ENCODE results near the gene MAP4K5.
"Not testable (repeated sequence)": the region's sequence is repeated elsewhere in the genome, so short reads cannot be mapped to it uniquely, and the experiment has no call there.

Gene MAP4K5

DNA sequence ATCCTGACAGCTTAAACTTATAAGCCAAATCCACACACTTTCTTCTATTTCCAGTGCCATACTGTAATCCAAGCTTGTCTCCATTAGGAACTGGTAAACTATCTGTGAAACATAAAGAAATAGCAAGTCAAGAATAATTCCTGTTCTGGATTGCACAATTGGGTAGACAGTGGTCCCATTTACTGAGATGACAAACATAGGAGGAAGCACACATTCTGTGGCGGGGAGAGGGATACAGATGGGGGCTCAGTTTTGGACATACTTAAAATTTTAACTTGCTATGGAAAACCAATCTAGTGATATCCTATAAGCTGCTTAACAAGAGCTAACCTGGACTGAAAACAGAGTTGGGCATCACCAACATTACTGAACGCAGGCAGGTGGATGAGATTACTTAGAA, 16.3 kb downstream of the MAP4K5 start:
- no peaks in the 10 kb centered on the region; the same call in 1 of the 2 replicates for H4K20me1 ChIP-seq (ENCODE audit: insufficient read depth, low read length)
- peaks cover 31% of the 10 kb centered on the region for H3K79me2 ChIP-seq (ENCODE audit: low read length)
- H3K4me1 ChIP-seq (ENCODE audit: low read length) = peaks cover 1% of the 10 kb centered on the region
- no peaks in the 10 kb centered on the region for H3K9me2 ChIP-seq (replicated peaks; ENCODE audit: insufficient read depth, low read length)
- no peak for DNase-seq
- no peaks in the 10 kb centered on the region for H3F3A ChIP-seq (ENCODE audit: insufficient read depth, low read length)
- no peaks in the 10 kb centered on the region for H3K27me3 ChIP-seq (replicated peaks; ENCODE audit: insufficient read depth, low read length)
- no peaks in the 10 kb centered on the region for H3K9me3 ChIP-seq (replicated peaks; ENCODE audit: insufficient read depth, low read length)
- no peak overlapping the region for H2AFZ ChIP-seq (ENCODE audit: low read length)
- no peak overlapping the region for H3K27ac ChIP-seq (ENCODE audit: low read length)
- no peak overlapping the region for H3K9ac ChIP-seq (ENCODE audit: low read length)
- H3K36me3 ChIP-seq (replicated peaks; ENCODE audit: insufficient read depth, low read length) = no peaks in the 10 kb centered on the region
- no peak overlapping the region for H3K4me2 ChIP-seq (ENCODE audit: low read depth, low read length)
- no peak overlapping the region for H3K4me3 ChIP-seq (ENCODE audit: low read length)
- TF ChIP-seq EZH2phosphoT487 (IDR thresholded peaks at IDR 0.05; ENCODE audit: low read length) (no peak), EZH2 (optimal IDR thresholded peaks at IDR 0.05; ENCODE audit: low read depth, low read length) (no peak)
- TF ChIP-seq, protein P1, sequence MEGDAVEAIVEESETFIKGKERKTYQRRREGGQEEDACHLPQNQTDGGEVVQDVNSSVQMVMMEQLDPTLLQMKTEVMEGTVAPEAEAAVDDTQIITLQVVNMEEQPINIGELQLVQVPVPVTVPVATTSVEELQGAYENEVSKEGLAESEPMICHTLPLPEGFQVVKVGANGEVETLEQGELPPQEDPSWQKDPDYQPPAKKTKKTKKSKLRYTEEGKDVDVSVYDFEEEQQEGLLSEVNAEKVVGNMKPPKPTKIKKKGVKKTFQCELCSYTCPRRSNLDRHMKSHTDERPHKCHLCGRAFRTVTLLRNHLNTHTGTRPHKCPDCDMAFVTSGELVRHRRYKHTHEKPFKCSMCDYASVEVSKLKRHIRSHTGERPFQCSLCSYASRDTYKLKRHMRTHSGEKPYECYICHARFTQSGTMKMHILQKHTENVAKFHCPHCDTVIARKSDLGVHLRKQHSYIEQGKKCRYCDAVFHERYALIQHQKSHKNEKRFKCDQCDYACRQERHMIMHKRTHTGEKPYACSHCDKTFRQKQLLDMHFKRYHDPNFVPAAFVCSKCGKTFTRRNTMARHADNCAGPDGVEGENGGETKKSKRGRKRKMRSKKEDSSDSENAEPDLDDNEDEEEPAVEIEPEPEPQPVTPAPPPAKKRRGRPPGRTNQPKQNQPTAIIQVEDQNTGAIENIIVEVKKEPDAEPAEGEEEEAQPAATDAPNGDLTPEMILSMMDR (IDR thresholded peaks at IDR 0.05; ENCODE audit: low read length) = no peak

DNA sequence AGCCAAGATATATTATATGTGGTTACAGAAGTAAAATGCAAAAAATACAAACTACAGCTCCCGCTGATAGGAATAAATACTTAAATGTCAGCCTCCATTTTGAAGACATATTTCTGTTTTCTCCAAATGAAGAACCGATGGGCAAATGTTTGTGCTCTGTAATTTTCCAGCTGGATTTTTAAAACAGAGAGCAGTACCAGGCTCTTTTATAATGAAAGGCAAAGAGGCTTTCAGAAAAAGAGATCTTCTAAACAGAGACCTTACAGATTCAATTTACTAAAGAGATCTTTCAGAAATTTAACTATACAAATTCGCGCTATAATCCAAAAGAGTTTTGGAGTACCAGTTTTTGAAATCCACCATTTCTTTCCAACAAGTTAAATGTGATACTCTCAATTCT, 19.9 kb downstream of the MAP4K5 start:
- DNase-seq = no peak
- Histone ChIP-seq H4K20me1 (ENCODE audit: insufficient read depth, low read length) (no peaks in the 10 kb centered on the region; the same call in 1 of the 2 replicates), H3F3A (ENCODE audit: insufficient read depth, low read length) (no peaks in the 10 kb centered on the region), H3K9me2 (replicated peaks; ENCODE audit: insufficient read depth, low read length) (no peaks in the 10 kb centered on the region), H3K27ac (ENCODE audit: low read length) (no peak overlapping the region), H3K4me2 (ENCODE audit: low read depth, low read length) (no peak overlapping the region), H3K4me1 (ENCODE audit: low read length) (no peaks in the 10 kb centered on the region), H3K79me2 (ENCODE audit: low read length) (peaks cover 18% of the 10 kb centered on the region; the same call in 1 of the 2 replicates), H3K27me3 (replicated peaks; ENCODE audit: insufficient read depth, low read length) (no peaks in the 10 kb centered on the region), H3K36me3 (replicated peaks; ENCODE audit: insufficient read depth, low read length) (no peaks in the 10 kb centered on the region), H3K9ac (ENCODE audit: low read length) (no peak overlapping the region), H2AFZ (ENCODE audit: low read length) (no peak overlapping the region), H3K9me3 (replicated peaks; ENCODE audit: insufficient read depth, low read length) (no peaks in the 10 kb centered on the region), H3K4me3 (ENCODE audit: low read length) (no peak overlapping the region)
- TF ChIP-seq EZH2phosphoT487 (IDR thresholded peaks at IDR 0.05; ENCODE audit: low read length) (no peak), EZH2 (optimal IDR thresholded peaks at IDR 0.05; ENCODE audit: low read depth, low read length) (no peak)
- TF ChIP-seq, protein P1 (IDR thresholded peaks at IDR 0.05; ENCODE audit: low read length) = no peak

DNA sequence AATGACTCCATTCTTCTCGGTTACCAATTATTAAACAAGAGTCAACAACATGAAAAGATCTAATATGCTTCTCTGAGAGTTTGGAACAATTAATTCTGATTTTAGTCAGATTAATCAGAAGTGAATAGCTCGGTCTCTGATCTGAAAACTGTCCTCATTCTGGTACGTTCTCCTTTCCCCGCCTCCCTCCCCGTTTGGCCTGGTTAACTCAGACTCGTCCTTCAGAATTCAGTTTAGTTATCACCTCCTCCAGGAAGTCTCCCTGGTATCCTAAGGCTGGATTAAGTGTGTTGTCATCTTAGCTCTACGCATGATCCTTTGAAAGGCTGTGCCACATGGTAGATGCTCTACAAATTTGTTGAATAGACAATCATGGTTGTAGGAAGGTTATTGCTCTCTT, 22.2 kb downstream of the MAP4K5 start:
- no peaks in the 10 kb centered on the region; the same call in 1 of the 2 replicates for H4K20me1 ChIP-seq (ENCODE audit: insufficient read depth, low read length)
- H3K79me2 ChIP-seq (ENCODE audit: low read length) = 0 out of 2 replicates have a peak, but pooled peaks cover 10% of the 10 kb centered on the region
- no peaks in the 10 kb centered on the region for H3F3A ChIP-seq (ENCODE audit: insufficient read depth, low read length)
- H3K9me2 ChIP-seq (replicated peaks; ENCODE audit: insufficient read depth, low read length) = no peaks in the 10 kb centered on the region
- H2AFZ ChIP-seq (ENCODE audit: low read length) = no peak overlapping the region
- no peaks in the 10 kb centered on the region for H3K27me3 ChIP-seq (replicated peaks; ENCODE audit: insufficient read depth, low read length)
- H3K9ac ChIP-seq (ENCODE audit: low read length) = no peak overlapping the region
- no peaks in the 10 kb centered on the region for H3K4me1 ChIP-seq (ENCODE audit: low read length)
- no peak for DNase-seq
- H3K27ac ChIP-seq (ENCODE audit: low read length) = no peak overlapping the region
- no peak overlapping the region for H3K4me3 ChIP-seq (ENCODE audit: low read length)
- no peaks in the 10 kb centered on the region for H3K9me3 ChIP-seq (replicated peaks; ENCODE audit: insufficient read depth, low read length)
- TF ChIP-seq, protein P1 (IDR thresholded peaks at IDR 0.05; ENCODE audit: low read length) = no peak
- no peak for TF ChIP-seq EZH2phosphoT487 (IDR thresholded peaks at IDR 0.05; ENCODE audit: low read length)
- TF ChIP-seq EZH2 (optimal IDR thresholded peaks at IDR 0.05; ENCODE audit: low read depth, low read length) = no peak
- no peak overlapping the region for H3K4me2 ChIP-seq (ENCODE audit: low read depth, low read length)
- H3K36me3 ChIP-seq (replicated peaks; ENCODE audit: insufficient read depth, low read length) = no peaks in the 10 kb centered on the region

DNA sequence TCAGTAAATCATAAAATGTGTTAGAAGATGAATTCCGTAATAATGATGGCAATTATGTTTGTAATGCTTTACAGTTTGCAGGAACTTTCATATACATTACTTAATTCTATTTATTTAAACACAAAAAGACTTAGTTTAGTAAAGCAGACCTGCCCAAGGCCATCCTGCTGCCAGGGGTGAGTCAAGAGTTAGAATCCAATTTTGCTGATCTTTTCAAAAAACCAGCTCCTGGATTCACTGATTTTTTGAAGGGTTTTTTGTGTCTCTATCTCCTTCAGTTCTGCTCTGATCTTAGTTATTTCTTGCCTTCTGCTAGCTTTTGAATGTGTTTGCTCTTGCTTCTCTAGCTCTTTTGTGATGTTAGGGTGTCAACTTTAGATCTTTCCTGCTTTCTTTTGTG, 25.3 kb downstream of the MAP4K5 start:
- H3K9me3 ChIP-seq (replicated peaks; ENCODE audit: insufficient read depth, low read length); H3K27ac ChIP-seq (ENCODE audit: low read length); H2AFZ ChIP-seq (ENCODE audit: low read length); H3K9me2 ChIP-seq (replicated peaks; ENCODE audit: insufficient read depth, low read length); H3F3A ChIP-seq (ENCODE audit: insufficient read depth, low read length); H3K36me3 ChIP-seq (replicated peaks; ENCODE audit: insufficient read depth, low read length); H4K20me1 ChIP-seq (ENCODE audit: insufficient read depth, low read length); H3K79me2 ChIP-seq (ENCODE audit: low read length); H3K4me2 ChIP-seq (ENCODE audit: low read depth, low read length); H3K4me3 ChIP-seq (ENCODE audit: low read length); H3K4me1 ChIP-seq (ENCODE audit: low read length); DNase-seq; H3K27me3 ChIP-seq (replicated peaks; ENCODE audit: insufficient read depth, low read length); H3K9ac ChIP-seq (ENCODE audit: low read length): not testable (repeated sequence)
